K562 (cell line): ENCODE data around the gene DTNBP1. TPM values are rescaled to one million over a fixed set of nuclear protein-coding genes. Genes with fewer than 3 reads are reported as not detected.

Experiments used
- ATAC-seq: fragments of 200-7000 bp; cut with Tn5 transposase; 3 replicates; pipeline ENCODE4 v1.9.1; 2020; ENCODE audit warnings: moderate library complexity
- BruUV-seq: library from RNA; stranded (reverse); fragments of 400-500 nt; replicated peaks from 2 replicates; lab custom pipeline; 2021; lab: Mats Ljungman, UMichigan
- CTCF ChIA-PET: fragments of 300-600 bp; formaldehyde crosslinking; extraction: SDS; loops from one replicate; lab custom pipeline; 2021; ENCODE audit warnings: low intra/inter-chr PET ratio; lab: Yijun Ruan, JAX
- POLR2A ChIA-PET: fragments of 300-600, 350-650 bp; sonication (Branson Sonifier 250); formaldehyde crosslinking; extraction: SDS; loops from one replicate; lab custom pipeline; 2021; ENCODE audit warnings: antibody characterized with exemption, inconsistent platforms; lab: Yijun Ruan, JAX
- DNase-seq, 4 experiments: peaks; one replicate each; pipeline versions ENCODE4 v3.0.0 to v3.0.0-alpha.2; 2011 to 2018; ENCODE audit warnings: low spot score in 3 of 4, mixed read lengths in 3 of 4; ENCODE audit errors: extremely low read depth in 1 of 4
- FAIRE-seq: peaks from 2 replicates; lab custom pipeline; 2011; peaks lifted over from hg19 to GRCh38; lab: Jason Lieb, UNC
- H2AFZ ChIP-seq: 2 replicates; pipeline ENCODE4 v1.6.0; 2011; ENCODE audit warnings: low read depth, low read length, control low read depth, inconsistent platforms
- H3K27ac ChIP-seq: fragments of 200-600 bp; 3 replicates; pipeline ENCODE4 v1.8.0; 2011; ENCODE audit warnings: low read depth, mild to moderate bottlenecking, control low read depth, inconsistent platforms, low read length, moderate library complexity, mixed read lengths; ENCODE audit errors: extremely low read depth
- H3K27me3 ChIP-seq, 2 experiments: fragments of 300-600 bp in 1 of 2; 2 replicates in 1 of 2; 3 replicates in 1 of 2; pipeline versions ENCODE4 v1.6.0 to v1.8.0; 2011; ENCODE audit warnings: inconsistent platforms in 2 of 2, low read length in 2 of 2, mild to moderate bottlenecking in 1 of 2, mixed read lengths in 1 of 2, moderate library complexity in 1 of 2; ENCODE audit not compliant: control insufficient read depth in 2 of 2, insufficient read depth in 2 of 2
- H3K36me3 ChIP-seq: fragments of 300-600 bp; 3 replicates; pipeline ENCODE4 v1.8.0; 2011; ENCODE audit warnings: mild to moderate bottlenecking, low read length, inconsistent platforms; ENCODE audit not compliant: control insufficient read depth, insufficient read depth
- H3K4me1 ChIP-seq, 2 experiments: fragments of 200-600 bp in 1 of 2; replicated peaks in 1 of 2; 2 replicates in 1 of 2; 3 replicates in 1 of 2; pipeline versions ENCODE4 v1.5.1 to v1.8.0; 2011; ENCODE audit warnings: inconsistent platforms in 2 of 2, low read length in 2 of 2, mild to moderate bottlenecking in 1 of 2, mixed read lengths in 1 of 2, moderate library complexity in 1 of 2; ENCODE audit not compliant: control insufficient read depth in 2 of 2, insufficient read depth in 2 of 2
- H3K4me2 ChIP-seq: 2 replicates; pipeline ENCODE4 v1.6.1; 2011; ENCODE audit warnings: low read length, control low read depth, inconsistent platforms, mixed read lengths; ENCODE audit not compliant: insufficient read depth
- H3K4me3 ChIP-seq: fragments of 200-600 bp; sonication (generic), shearing (Covaris generic); 2 replicates; pipeline ENCODE4 v1.5.1; 2016; ENCODE audit warnings: control low read depth, inconsistent platforms
- H3K79me2 ChIP-seq: fragments of 200-600 bp; 3 replicates; pipeline ENCODE4 v1.8.0; 2011; ENCODE audit warnings: low read length, inconsistent platforms; ENCODE audit not compliant: control insufficient read depth, insufficient read depth
- H3K9ac ChIP-seq, 2 experiments: 2 replicates each; pipeline versions ENCODE4 v1.6.0 to v1.6.1; 2011; ENCODE audit warnings: low read depth in 2 of 2, low read length in 2 of 2, control low read depth in 1 of 2, inconsistent platforms in 1 of 2, mild to moderate bottlenecking in 1 of 2, mixed read lengths in 1 of 2; ENCODE audit not compliant: insufficient read depth in 1 of 2
- H3K9me1 ChIP-seq: one replicate; pipeline ENCODE4 v1.6.0; 2011; ENCODE audit warnings: inconsistent platforms, mild to moderate bottlenecking, low read length, moderate library complexity; ENCODE audit not compliant: control insufficient read depth, insufficient read depth
- H3K9me3 ChIP-seq: replicated peaks from 2 replicates; pipeline ENCODE4 v1.5.1; 2011; ENCODE audit warnings: low read depth, low read length, inconsistent platforms; ENCODE audit not compliant: control insufficient read depth, insufficient read depth
- H4K20me1 ChIP-seq: replicated peaks from 2 replicates; pipeline ENCODE4 v1.6.1; 2011; ENCODE audit warnings: low read length, inconsistent platforms, mixed read lengths; ENCODE audit not compliant: control insufficient read depth, insufficient read depth
- FOXM1 ChIP-seq, 2 experiments: fragments of 450-650 bp in 1 of 2; sonication (generic) in 1 of 2; formaldehyde crosslinking in 1 of 2; IDR thresholded peaks; 2 replicates each; pipeline versions ENCODE4 v1.6.1 to v1.9.0; 2017 to 2022; ENCODE audit warnings: low read depth in 2 of 2, mild to moderate bottlenecking in 2 of 2, missing genetic modification reagents in 1 of 2, moderate library complexity in 1 of 2
- HMGN3 ChIP-seq: IDR thresholded peaks from 2 replicates; pipeline ENCODE4 v1.6.1; 2011; ENCODE audit warnings: borderline replicate concordance, low read depth, mild to moderate bottlenecking, mixed read lengths, low read length; ENCODE audit not compliant: insufficient read length; ENCODE audit errors: extremely low read depth
- NFIX ChIP-seq: fragments of 250-450 bp; sonication (Bioruptor Pico); IDR thresholded peaks from 2 replicates; pipeline ENCODE4 v1.4.0; 2020; ENCODE audit warnings: low read depth, mild to moderate bottlenecking, moderate library complexity
- POLR2G ChIP-seq: fragments of 200-400 bp; formaldehyde crosslinking; IDR thresholded peaks from 2 replicates; pipeline ENCODE4 v1.6.1; 2017; ENCODE audit warnings: low read depth, mild to moderate bottlenecking, antibody characterized with exemption, low read length, moderate library complexity
- RBM22 ChIP-seq: fragments of 200-400 bp; formaldehyde crosslinking; IDR thresholded peaks from 2 replicates; pipeline ENCODE4 v1.6.1; 2018; ENCODE audit warnings: low read length, low read depth; ENCODE audit not compliant: poor library complexity, severe bottlenecking
- RUNX1 ChIP-seq: sonication (generic); IDR thresholded peaks from 2 replicates; pipeline ENCODE4 v1.6.1; 2016; ENCODE audit warnings: antibody characterized with exemption, low read depth
- SMAD4 ChIP-seq: fragments of 250-450 bp; sonication (Bioruptor Pico); conservative IDR thresholded peaks from 2 replicates; pipeline ENCODE4 v1.8.0; 2021; ENCODE audit warnings: inconsistent platforms, mild to moderate bottlenecking, moderate library complexity
- STAT5A ChIP-seq: IDR thresholded peaks from 2 replicates; pipeline ENCODE4 v1.6.1; 2012; ENCODE audit warnings: low read length, inconsistent platforms, borderline replicate concordance
- TCF7L2 ChIP-seq: fragments of 150-350 bp; IDR thresholded peaks from 2 replicates; pipeline ENCODE4 v1.6.1; 2016; ENCODE audit warnings: low read depth, mild to moderate bottlenecking, low read length, moderate library complexity
- UBTF ChIP-seq, 2 experiments: IDR thresholded peaks; 2 replicates each; pipeline ENCODE4 v1.6.1; 2012; ENCODE audit warnings: improper control_type of control experiment in 2 of 2, low read depth in 2 of 2, low read length in 2 of 2, borderline replicate concordance in 1 of 2
- WGBS: fragments of 100-300 bp; shearing (Covaris generic); methylation state at CpG from one replicate; pipeline ENCODE4 v1.1.6; 2016; ENCODE audit warnings: low coverage, mixed read lengths; ENCODE audit not compliant: insufficient coverage; ENCODE audit errors: missing lambda C conversion rate; 5-methylcytosine and 5-hydroxymethylcytosine counted together
- in situ Hi-C: fragments of 300-500 bp; cut with MboI; formaldehyde crosslinking; loops from 4 replicates; pipeline ENCODE4 v1.15.0; 2018; ENCODE audit warnings: inconsistent platforms, mixed read lengths
- intact Hi-C: fragments of 100-400 bp; cut with micrococcal nuclease; formaldehyde crosslinking; loops from 2 replicates; pipeline ENCODE4 v1.14.2; 2022
- polyA plus RNA-seq, 8 experiments: library from polyadenylated mRNA; depleted of rRNA in 4 of 8; stranded (reverse) in 5 of 8; unstranded in 3 of 8; fragments of >200 nt; fragmentation: Nextera tagmentation in 2 of 8; fragmentation: Illumina TruSeq in 1 of 8; extraction: Ambion mirVana in 2 of 8; extraction: Trizol in 1 of 8; gene quantifications; 2 replicates each; pipeline versions ENCODE4 v1.2.1 to v1.2.3, GENCODE V29; 2011 to 2014; ENCODE audit warnings: inconsistent platforms in 1 of 8, missing spikeins in 1 of 8
- total RNA-seq, 7 experiments: library from RNA; depleted of rRNA in 6 of 7; stranded (reverse); fragments of >200 nt in 6 of 7; fragmentation: Illumina TruSeq in 2 of 7; extraction: Trizol in 2 of 7; gene quantifications; 2 replicates each; pipeline versions ENCODE4 v1.2.1 to v1.2.3, GENCODE V29; 2011 to 2021; ENCODE audit warnings: low replicate concordance in 1 of 7

Gene DTNBP1
- total and polyA plus RNA-seq, 9 of the 15 experiments (the other 6 are each of a cell fraction or from before 2014, with no cell fraction given): 16.7 to 54.5 (median 21.4) TPM

GRCh38 chr6:15526212-15526701, 136.6 kb downstream of the DTNBP1 start:
- Histone ChIP-seq H3K4me2 (no peak overlapping the region), H4K20me1 (no peaks in the 10 kb centered on the region), H3K79me2 (no peaks in the 10 kb centered on the region), H2AFZ (no peak overlapping the region), H3K9me3 (no peaks in the 10 kb centered on the region), H3K27me3 (no peaks in the 10 kb centered on the region), H3K4me3 (no peak overlapping the region), H3K9ac (no peak overlapping the region), H3K9me1 (no peaks in the 10 kb centered on the region), H3K27ac (no peak overlapping the region), H3K36me3 (peaks cover 63% of the 10 kb centered on the region), H3K4me1 (no peaks in the 10 kb centered on the region; a peak in 1 of 5 replicates)
- peak; percentile 59 for TF ChIP-seq RBM22
- TF ChIP-seq TCF7L2: no peak
- TF ChIP-seq POLR2G: 0 out of 2 replicates have a peak, but pooled peaks have one; percentile 35
- ChIA-PET POLR2A (interaction anchor here (1.5 kb wide), 1 partner anchor 8 kb away, joined by 4 read pairs; no protein-coding TSS in a partner anchor), CTCF (interaction anchor here (0.6 kb wide), 1 partner anchor 716 kb away, joined by 3 read pairs; no protein-coding TSS in a partner anchor)
- intact Hi-C loops: no loop called here
- DNase-seq (no peak), ATAC-seq (no peak), FAIRE-seq (no peak)
- in situ Hi-C loops: no loop called here
- WGBS: 90% methylated on average over 12 of the region's 13 CpGs
- BruUV-seq: no TSS peak

GRCh38 chr6:15524861-15525401, 137.9 kb downstream of the DTNBP1 start:
- DNase-seq (no peak), FAIRE-seq (no peak), ATAC-seq (no peak)
- Histone ChIP-seq H2AFZ (no peak overlapping the region), H3K27ac (no peak overlapping the region), H3K9me3 (no peaks in the 10 kb centered on the region), H3K4me2 (no peak overlapping the region), H3K27me3 (no peaks in the 10 kb centered on the region), H3K9ac (no peak overlapping the region), H3K4me1 (no peaks in the 10 kb centered on the region), H3K79me2 (no peaks in the 10 kb centered on the region), H3K4me3 (no peak overlapping the region), H3K36me3 (peaks cover 64% of the 10 kb centered on the region), H4K20me1 (no peaks in the 10 kb centered on the region), H3K9me1 (no peaks in the 10 kb centered on the region)
- in situ Hi-C loops: no loop called here
- no TSS peak for BruUV-seq
- ChIA-PET CTCF (no interaction called here), POLR2A (interaction anchor here (1.5 kb wide), 1 partner anchor 27 kb away, joined by 5 read pairs; no protein-coding TSS in a partner anchor)
- intact Hi-C loops: no loop called here
- WGBS: 94% methylated on average over 14 of the region's 14 CpGs
- TF ChIP-seq HMGN3: no peak
- TF ChIP-seq UBTF (IDR thresholded peaks at IDR 0.05; ENCODE audit: borderline replicate concordance in 1 of 2, low read depth in 2 of 2, low read length in 2 of 2): no peak
- TF ChIP-seq RUNX1: no peak
- TF ChIP-seq FOXM1 (IDR thresholded peaks at IDR 0.05; ENCODE audit: low read depth): no peak
- no peak for TF ChIP-seq FOXM1 (CRISPR knock-in tag; IDR thresholded peaks at IDR 0.05; ENCODE audit: low read depth)
- no peak for TF ChIP-seq SMAD4 (CRISPR knock-in tag)
- no peak for TF ChIP-seq NFIX (CRISPR knock-in tag)
- TF ChIP-seq STAT5A: no peak
